NOMO-1 (cell line): ENCODE results near the gene GRHPR.
"Not testable (repeated sequence)": the region's sequence is repeated elsewhere in the genome, so short reads cannot be mapped to it uniquely, and the experiment has no call there.

Experiments
- DNase-seq, 2 experiments: peaks; one replicate each; lab custom pipeline; 2025; ENCODE audit not compliant: unreplicated experiment in 2 of 2; lab: John Stamatoyannopoulos, UW

Gene GRHPR

GRCh38 chr9:37420271-37421215, 2.0 kb upstream of the GRHPR start:
- no peak for DNase-seq

- DNase-seq, result no peak
Observed at GRCh38 chr9:37421914-37422288, 595 bp upstream of the GRHPR start.

- no peak for DNase-seq
Observed at GRCh38 chr9:37423508-37423907, 1.0 kb downstream of the GRHPR start.

GRCh38 chr9:37424204-37424685, 1.7 kb downstream of the GRHPR start:
- DNase-seq, result no peak

GRCh38 chr9:37424686-37425297, 2.3 kb downstream of the GRHPR start:
- DNase-seq, result no peak

- no peak for DNase-seq
Observed at GRCh38 chr9:37425298-37425752, 2.8 kb downstream of the GRHPR start.

- not testable (repeated sequence) for DNase-seq
Observed at GRCh38 chr9:37426431-37426830, 3.9 kb downstream of the GRHPR start.

- no peak for DNase-seq
Observed at GRCh38 chr9:37426846-37427245, 4.3 kb downstream of the GRHPR start.

GRCh38 chr9:37428345-37428744, 5.8 kb downstream of the GRHPR start:
- DNase-seq, result no peak

- DNase-seq, result no peak
Observed at GRCh38 chr9:37429441-37430285, 7.2 kb downstream of the GRHPR start.

GRCh38 chr9:37430841-37431597, 8.5 kb downstream of the GRHPR start:
- no peak for DNase-seq

- no peak for DNase-seq
Observed at GRCh38 chr9:37432020-37432419, 9.5 kb downstream of the GRHPR start.

GRCh38 chr9:37433867-37434371, 11.4 kb downstream of the GRHPR start:
- no peak for DNase-seq

- no peak for DNase-seq
Observed at GRCh38 chr9:37436540-37436939, 14.0 kb downstream of the GRHPR start.

GRCh38 chr9:37437010-37437409, 14.5 kb downstream of the GRHPR start:
- no peak for DNase-seq

- DNase-seq, result no peak
Observed at GRCh38 chr9:37437621-37438020, 15.1 kb downstream of the GRHPR start.

- DNase-seq, result no peak
Observed at GRCh38 chr9:37438359-37438758, 15.9 kb downstream of the GRHPR start.

- DNase-seq, result no peak
Observed at GRCh38 chr9:37441776-37442370, 19.4 kb downstream of the GRHPR start.

GRCh38 chr9:37442556-37442955, 20.1 kb downstream of the GRHPR start:
- DNase-seq, result no peak

GRCh38 chr9:37443566-37443965, 21.1 kb downstream of the GRHPR start:
- no peak for DNase-seq
